Measurements from ENCODE around the gene GPI. TPM values are rescaled to one million over a fixed set of nuclear protein-coding genes. Genes with fewer than 3 reads are reported as not detected.

GPI gene
- total and polyA plus RNA-seq, 10 donors, result 57.5 to 257 (median 161) TPM

DNA sequence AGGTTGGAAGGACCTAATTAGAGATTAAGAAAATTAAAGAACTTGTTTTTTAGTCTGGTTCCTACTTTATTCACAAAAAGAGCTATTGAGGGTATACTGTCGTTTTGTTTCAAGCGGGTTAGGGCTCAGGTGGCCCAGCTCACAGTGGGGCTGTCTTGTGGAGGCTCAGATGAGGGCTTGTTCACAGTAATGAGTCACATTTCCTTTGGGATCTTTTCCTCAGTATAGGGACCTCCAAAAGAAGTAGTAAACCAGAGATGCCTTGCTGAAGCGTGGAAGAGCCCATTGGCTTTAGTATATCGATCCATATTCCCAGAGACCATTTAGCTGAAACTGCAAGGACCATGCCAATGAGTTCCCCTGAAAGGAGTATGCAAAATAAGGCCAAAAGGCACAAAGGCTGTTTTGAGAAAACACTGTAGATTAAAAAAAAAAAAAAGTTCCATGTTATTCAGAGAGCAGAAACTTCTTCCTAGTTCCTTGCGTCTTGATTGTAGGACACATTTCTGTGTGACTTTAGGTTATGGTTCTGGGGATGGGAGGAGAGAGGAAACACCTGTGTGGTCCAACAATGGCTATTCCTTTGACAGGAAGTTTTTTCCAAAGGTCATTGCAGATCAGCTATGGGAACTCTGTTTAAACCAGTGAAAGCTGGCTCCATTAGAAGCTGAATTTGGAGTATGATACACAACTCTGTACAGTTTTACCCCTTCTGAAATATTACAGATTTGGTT, 32.8 kb upstream of the GPI start:
- peaks cover 5 to 27% (median 9%) of the 10 kb centered on the region in 6 donors for H3K4me1 ChIP-seq
- H3K4me3 ChIP-seq, result no peak overlapping the region
- H3K27ac ChIP-seq, result peak overlapping the region in 7 of 8 donors; percentile 22 to 62 (median 55)
- DNase-seq, result no peak
- no peaks in the 10 kb centered on the region for H3K9me3 ChIP-seq
- no peak for TF ChIP-seq POLR2A (IDR thresholded peaks at IDR 0.05)
- peak in 1 of 3 donors; percentile 9 for TF ChIP-seq POLR2AphosphoS5 (IDR thresholded peaks at IDR 0.05)
- TF ChIP-seq, protein P1, sequence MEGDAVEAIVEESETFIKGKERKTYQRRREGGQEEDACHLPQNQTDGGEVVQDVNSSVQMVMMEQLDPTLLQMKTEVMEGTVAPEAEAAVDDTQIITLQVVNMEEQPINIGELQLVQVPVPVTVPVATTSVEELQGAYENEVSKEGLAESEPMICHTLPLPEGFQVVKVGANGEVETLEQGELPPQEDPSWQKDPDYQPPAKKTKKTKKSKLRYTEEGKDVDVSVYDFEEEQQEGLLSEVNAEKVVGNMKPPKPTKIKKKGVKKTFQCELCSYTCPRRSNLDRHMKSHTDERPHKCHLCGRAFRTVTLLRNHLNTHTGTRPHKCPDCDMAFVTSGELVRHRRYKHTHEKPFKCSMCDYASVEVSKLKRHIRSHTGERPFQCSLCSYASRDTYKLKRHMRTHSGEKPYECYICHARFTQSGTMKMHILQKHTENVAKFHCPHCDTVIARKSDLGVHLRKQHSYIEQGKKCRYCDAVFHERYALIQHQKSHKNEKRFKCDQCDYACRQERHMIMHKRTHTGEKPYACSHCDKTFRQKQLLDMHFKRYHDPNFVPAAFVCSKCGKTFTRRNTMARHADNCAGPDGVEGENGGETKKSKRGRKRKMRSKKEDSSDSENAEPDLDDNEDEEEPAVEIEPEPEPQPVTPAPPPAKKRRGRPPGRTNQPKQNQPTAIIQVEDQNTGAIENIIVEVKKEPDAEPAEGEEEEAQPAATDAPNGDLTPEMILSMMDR (IDR thresholded peaks at IDR 0.05 in 8 of 11, conservative IDR thresholded peaks at IDR 0.05 in 3 of 11), result no peak
- peaks cover 0 to 95% (median 70%) of the 10 kb centered on the region in 6 donors for H3K36me3 ChIP-seq
- 74 to 93% (median 88%) methylated on average over 5 of the region's 5 CpGs for WGBS, 5 donors
- H3K27me3 ChIP-seq (replicated peaks in 1 of 7), result no peaks in the 10 kb centered on the region
- intact Hi-C loops (cut with DNase I; ENCODE audit: low total_unique reads), result loop anchor here (10.0 kb wide), 1 partner anchor 57 kb away; no protein-coding TSS in a partner anchor

DNA sequence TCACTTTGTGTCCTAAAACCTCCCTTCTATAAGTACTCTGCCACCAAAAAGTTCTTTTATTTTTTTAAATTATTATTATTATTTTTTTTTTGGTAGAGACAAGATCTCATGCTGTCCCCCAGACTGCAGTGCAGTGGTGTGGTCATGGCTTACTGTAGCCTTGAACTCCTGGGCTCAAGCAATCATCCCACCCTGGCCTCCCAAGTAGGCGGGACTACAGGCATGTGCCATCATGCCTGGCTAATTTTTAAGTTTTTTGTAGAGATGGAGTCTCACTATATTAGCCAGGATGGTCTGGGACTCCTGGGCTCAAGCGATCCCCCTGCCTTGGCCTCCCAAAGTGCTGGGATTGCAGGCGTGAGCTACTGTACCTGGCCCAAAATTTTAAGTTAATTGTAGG, 29.1 kb upstream of the GPI start:
- DNase-seq, result no peak
- H3K36me3 ChIP-seq, result peaks cover 0 to 95% (median 66%) of the 10 kb centered on the region in 6 donors
- no peaks in the 10 kb centered on the region for H3K9me3 ChIP-seq
- H3K27ac ChIP-seq, result peak overlapping the region in 4 of 8 donors; percentile 8 to 23 (median 14)
- no peaks in the 10 kb centered on the region for H3K27me3 ChIP-seq (replicated peaks in 1 of 7)
- H3K4me1 ChIP-seq, result peaks cover 6 to 24% (median 10%) of the 10 kb centered on the region in 6 donors
- no peak for TF ChIP-seq POLR2A (IDR thresholded peaks at IDR 0.05)
- TF ChIP-seq, protein P1 (IDR thresholded peaks at IDR 0.05 in 8 of 11, conservative IDR thresholded peaks at IDR 0.05 in 3 of 11), result no peak
- TF ChIP-seq POLR2AphosphoS5 (IDR thresholded peaks at IDR 0.05), result no peak
- H3K4me3 ChIP-seq, result no peak overlapping the region
- WGBS, 5 donors, result 89 to 96% (median 93%) methylated on average over 3 of the region's 3 CpGs
- intact Hi-C loops (cut with DNase I; ENCODE audit: low total_unique reads), result loop anchor here (10.0 kb wide), 1 partner anchor 61 kb away; no protein-coding TSS in a partner anchor

DNA sequence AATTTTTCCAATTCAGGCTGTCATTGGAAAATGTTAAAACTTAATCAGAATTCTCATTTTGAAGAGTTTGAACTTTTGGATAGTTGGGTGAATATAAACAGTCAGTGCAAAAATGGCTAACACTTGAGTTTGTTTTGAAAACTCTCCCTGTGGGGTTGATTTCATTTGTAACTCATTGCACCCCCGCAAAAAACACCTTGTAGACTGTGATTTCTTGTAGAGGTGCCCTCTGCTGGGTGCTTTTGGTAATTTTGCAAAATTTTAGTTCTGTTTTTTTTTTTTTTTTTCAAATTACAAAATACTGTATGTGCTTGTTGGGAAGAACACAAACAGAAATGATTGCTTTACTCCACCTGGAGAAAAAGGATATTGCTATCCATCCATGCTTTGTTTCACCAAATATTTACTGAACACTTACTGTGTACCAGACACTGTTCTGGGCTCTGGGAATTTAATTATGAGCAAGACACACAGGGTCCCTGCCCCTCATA, 28.2 kb upstream of the GPI start:
- Histone ChIP-seq H3K27ac (peak overlapping the region in 3 of 8 donors; percentile 8 to 50 (median 21)), H3K36me3 (peaks cover 0 to 95% (median 66%) of the 10 kb centered on the region in 6 donors), H3K27me3 (replicated peaks in 1 of 7) (no peaks in the 10 kb centered on the region), H3K4me1 (peaks cover 6 to 21% (median 10%) of the 10 kb centered on the region in 6 donors), H3K9me3 (no peaks in the 10 kb centered on the region), H3K4me3 (no peak overlapping the region)
- DNase-seq, result no peak
- 0 to 13% (median 3%) methylated on average over 1 of the region's 1 CpG for WGBS, 5 donors
- TF ChIP-seq POLR2A (IDR thresholded peaks at IDR 0.05), result no peak
- TF ChIP-seq, protein P1 (IDR thresholded peaks at IDR 0.05 in 8 of 11, conservative IDR thresholded peaks at IDR 0.05 in 3 of 11), result peak; percentile 10 to 68 (median 58)
- intact Hi-C loops (cut with DNase I; ENCODE audit: low total_unique reads), result loop anchor here (10.0 kb wide), 1 partner anchor 62 kb away; no protein-coding TSS in a partner anchor

DNA sequence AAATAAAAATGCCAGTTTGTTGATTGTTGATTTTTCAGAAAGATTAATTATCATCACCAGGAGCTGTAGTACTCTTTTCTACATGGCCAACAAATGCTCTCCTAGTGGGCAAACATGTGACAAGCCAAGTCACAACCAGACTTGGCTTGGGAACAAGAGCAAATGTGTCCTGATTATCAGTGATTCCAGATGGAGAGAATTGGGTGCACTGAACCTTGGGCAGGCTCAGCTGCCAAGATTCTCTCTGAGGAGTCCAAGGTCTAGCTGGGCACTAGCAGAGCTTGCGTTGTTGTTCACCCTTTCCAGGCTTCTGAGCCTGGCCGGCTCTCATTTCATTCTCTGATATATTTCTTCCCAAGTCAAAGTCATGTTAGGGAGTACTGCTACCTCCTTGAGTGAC, 27.3 kb upstream of the GPI start:
- peaks cover 0 to 97% (median 73%) of the 10 kb centered on the region in 6 donors for H3K36me3 ChIP-seq
- H3K9me3 ChIP-seq, result no peaks in the 10 kb centered on the region
- no peaks in the 10 kb centered on the region for H3K27me3 ChIP-seq (replicated peaks in 1 of 7)
- H3K27ac ChIP-seq, result peak overlapping the region in 1 of 8 donors; percentile 50
- H3K4me1 ChIP-seq, result peaks cover 6 to 20% (median 10%) of the 10 kb centered on the region in 6 donors
- 87 to 97% (median 94%) methylated on average over 2 of the region's 2 CpGs for WGBS, 5 donors
- no peak for DNase-seq
- TF ChIP-seq, protein P1 (IDR thresholded peaks at IDR 0.05 in 8 of 11, conservative IDR thresholded peaks at IDR 0.05 in 3 of 11), result no peak
- TF ChIP-seq POLR2A (IDR thresholded peaks at IDR 0.05), result no peak
- no peak for TF ChIP-seq POLR2AphosphoS5 (IDR thresholded peaks at IDR 0.05)
- intact Hi-C loops (cut with DNase I; ENCODE audit: low total_unique reads), result loop anchor here (10.0 kb wide), 1 partner anchor 63 kb away; no protein-coding TSS in a partner anchor
- H3K4me3 ChIP-seq, result no peak overlapping the region
